ENCODE results near the gene IL17D. TPM values are rescaled to one million over a fixed set of nuclear protein-coding genes. Genes with fewer than 3 reads are reported as not detected.

Gene IL17D
- total RNA-seq, 1 experiment from 2014 or later: 1.2 TPM

GRCh38 chr13:20749377-20749776 is 45.9 kb downstream of the IL17D start:
- Histone ChIP-seq H3K56ac (ENCODE audit: insufficient read length, low read depth, low read length) (no peak overlapping the region), H3K79me1 (ENCODE audit: insufficient read depth, low read depth, low read length, poor library complexity, severe bottlenecking) (no peaks in the 10 kb centered on the region), H4K20me1 (ENCODE audit: control insufficient read depth, insufficient read depth, insufficient read length) (no peaks in the 10 kb centered on the region), H3K4me1 (ENCODE audit: insufficient read depth, low read length) (no peaks in the 10 kb centered on the region), H2AK5ac (ENCODE audit: insufficient read length, low read length) (no peak overlapping the region), H4K5ac (ENCODE audit: insufficient read length, low read depth, low read length) (no peak overlapping the region), H3K4me2 (ENCODE audit: insufficient read depth, insufficient read length, low read length) (no peak overlapping the region), H4K91ac (ENCODE audit: insufficient read length, low read depth, low read length) (no peak overlapping the region), H3K27ac (ENCODE audit: insufficient read length, low read depth, low read length) (no peak overlapping the region), H3K9ac (ENCODE audit: extremely low read depth, insufficient read length, low read length) (no peak overlapping the region), H2BK15ac (ENCODE audit: low read depth, low read length) (no peak overlapping the region), H3K9me3 (ENCODE audit: control insufficient read depth, low read depth, low read length) (no peaks in the 10 kb centered on the region), H3K4ac (ENCODE audit: low read depth, low read length) (no peak overlapping the region), H2BK120ac (ENCODE audit: low read depth, low read length, poor library complexity, severe bottlenecking) (no peak overlapping the region), H3K23ac (ENCODE audit: insufficient read length, low read depth, low read length) (no peak overlapping the region), H4K8ac (replicated peaks; ENCODE audit: insufficient read length, low read depth, low read length) (no peak overlapping the region), H3K79me2 (ENCODE audit: insufficient read depth, low read length) (no peaks in the 10 kb centered on the region), H3K18ac (ENCODE audit: insufficient read length, low read depth, low read length) (no peak overlapping the region), H3K23me2 (ENCODE audit: insufficient read length, low read depth, low read length, poor library complexity, severe bottlenecking) (no peaks in the 10 kb centered on the region), H2BK5ac (ENCODE audit: insufficient read length, low read length) (no peak overlapping the region), H3K27me3 (ENCODE audit: insufficient read depth, low read length) (no peaks in the 10 kb centered on the region), H2BK20ac (ENCODE audit: low read depth, low read length, poor library complexity, severe bottlenecking) (no peak overlapping the region), H2BK12ac (ENCODE audit: insufficient read length, low read depth, low read length) (no peak overlapping the region), H2AFZ (ENCODE audit: low read length) (no peak overlapping the region), H3T11ph (ENCODE audit: low read length) (no peak overlapping the region), H3K14ac (ENCODE audit: insufficient read depth, low read length) (no peak overlapping the region)
- Mint-ChIP-seq H3K9me3 (peaks cover 22 to 31% of the 10 kb centered on the region in 2 experiments), H3K4me1 (no peaks in the 10 kb centered on the region), H3K27me3 (ENCODE audit: low read depth) (no peaks in the 10 kb centered on the region), H3K36me3 (ENCODE audit: insufficient read depth in 1 of 3, low read depth in 3 of 3) (peaks cover 9 to 17% (median 14%) of the 10 kb centered on the region in 3 experiments), H3K27ac (no peak overlapping the region), H3K4me3 (no peak overlapping the region)
- no peak for DNase-seq
- WGBS (ENCODE audit: extremely low coverage, insufficient read length, low lambda C conversion rate): no CpG with 5 or more reads among the region's 1 CpG
- TF ChIP-seq, protein P1, sequence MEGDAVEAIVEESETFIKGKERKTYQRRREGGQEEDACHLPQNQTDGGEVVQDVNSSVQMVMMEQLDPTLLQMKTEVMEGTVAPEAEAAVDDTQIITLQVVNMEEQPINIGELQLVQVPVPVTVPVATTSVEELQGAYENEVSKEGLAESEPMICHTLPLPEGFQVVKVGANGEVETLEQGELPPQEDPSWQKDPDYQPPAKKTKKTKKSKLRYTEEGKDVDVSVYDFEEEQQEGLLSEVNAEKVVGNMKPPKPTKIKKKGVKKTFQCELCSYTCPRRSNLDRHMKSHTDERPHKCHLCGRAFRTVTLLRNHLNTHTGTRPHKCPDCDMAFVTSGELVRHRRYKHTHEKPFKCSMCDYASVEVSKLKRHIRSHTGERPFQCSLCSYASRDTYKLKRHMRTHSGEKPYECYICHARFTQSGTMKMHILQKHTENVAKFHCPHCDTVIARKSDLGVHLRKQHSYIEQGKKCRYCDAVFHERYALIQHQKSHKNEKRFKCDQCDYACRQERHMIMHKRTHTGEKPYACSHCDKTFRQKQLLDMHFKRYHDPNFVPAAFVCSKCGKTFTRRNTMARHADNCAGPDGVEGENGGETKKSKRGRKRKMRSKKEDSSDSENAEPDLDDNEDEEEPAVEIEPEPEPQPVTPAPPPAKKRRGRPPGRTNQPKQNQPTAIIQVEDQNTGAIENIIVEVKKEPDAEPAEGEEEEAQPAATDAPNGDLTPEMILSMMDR (conservative IDR thresholded peaks at IDR 0.05): no peak

Data from H9 (cell line).